Lower lobe of right lung (tissue), 2 donors: Measurements from ENCODE around the gene NFATC1. TPM values are rescaled to one million over a fixed set of nuclear protein-coding genes. Genes with fewer than 3 reads are reported as not detected.

ENCODE experiments used
- ATAC-seq, 2 donors: fragments of 200-7000 bp; cut with Tn5 transposase; one replicate each; pipeline ENCODE4 v1.9.1; 2020 to 2022; ENCODE audit warnings: mild to moderate bottlenecking in 2 of 2, moderate library complexity in 2 of 2
- DNase-seq: peaks from one replicate; pipeline ENCODE4 v3.0.0-alpha.2; 2020
- H3K27ac ChIP-seq: fragments of 200-600 bp; one replicate; pipeline ENCODE4 v1.8.0; 2022
- H3K27me3 ChIP-seq: fragments of 200-600 bp; one replicate; pipeline ENCODE4 v1.8.0; 2022; ENCODE audit warnings: low read depth
- H3K36me3 ChIP-seq: fragments of 200-600 bp; one replicate; pipeline ENCODE4 v1.8.0; 2022; ENCODE audit warnings: mild to moderate bottlenecking
- H3K4me1 ChIP-seq: fragments of 200-600 bp; one replicate; pipeline ENCODE4 v1.8.0; 2022
- H3K4me3 ChIP-seq: fragments of 200-600 bp; one replicate; pipeline ENCODE4 v1.8.0; 2022; ENCODE audit warnings: mild to moderate bottlenecking
- H3K9me3 ChIP-seq: fragments of 200-600 bp; one replicate; pipeline ENCODE4 v1.8.0; 2022
- CTCF ChIP-seq: fragments of 200-600 bp; IDR thresholded peaks from one replicate; pipeline ENCODE4 v1.8.0; 2022; ENCODE audit warnings: antibody characterized with exemption, mild to moderate bottlenecking
- intact Hi-C: fragments of 100-400 bp; cut with DNase I; formaldehyde crosslinking; loops from one replicate; pipeline ENCODE4 v1.11.0; 2022
- total RNA-seq: library from RNA; stranded (reverse); fragmentation: NEBNext Ultra II Directional; extraction: Animal tissue kit (Norgen Biotek cat#: 25700); gene quantifications from one replicate; pipeline ENCODE4 v1.2.1, GENCODE V29; 2021
- donor health status: DM: no; HTN: yes; CAD: no; lungs with severe emphysema.

NFATC1 gene
- total RNA-seq, 1 donor from 2014 or later = 21.4 TPM

- no peak for TF ChIP-seq CTCF
- H3K27ac ChIP-seq = no peak overlapping the region
- H3K9me3 ChIP-seq = no peaks in the 10 kb centered on the region
- no peaks in the 10 kb centered on the region for H3K4me1 ChIP-seq
- DNase-seq = no peak
- no peak overlapping the region for H3K4me3 ChIP-seq
- intact Hi-C loops = no loop called here
- no peaks in the 10 kb centered on the region for H3K36me3 ChIP-seq
- peaks cover 5% of the 10 kb centered on the region for H3K27me3 ChIP-seq
- ATAC-seq = no peak
Measured at GRCh38 chr18:79559436-79559835, 163.7 kb downstream of the NFATC1 start.

GRCh38 chr18:79560042-79560860 is 164.5 kb downstream of the NFATC1 start:
- Histone ChIP-seq H3K4me3 (no peak overlapping the region), H3K9me3 (no peaks in the 10 kb centered on the region), H3K4me1 (no peaks in the 10 kb centered on the region), H3K36me3 (no peaks in the 10 kb centered on the region), H3K27me3 (peaks cover 2% of the 10 kb centered on the region), H3K27ac (no peak overlapping the region)
- no peak for ATAC-seq
- DNase-seq = peak; percentile 34
- no peak for TF ChIP-seq CTCF
- intact Hi-C loops = no loop called here

GRCh38 chr18:79560861-79561210 is 165.1 kb downstream of the NFATC1 start:
- ATAC-seq (no peak), DNase-seq (no peak)
- Histone ChIP-seq H3K27me3 (no peaks in the 10 kb centered on the region), H3K36me3 (no peaks in the 10 kb centered on the region), H3K4me1 (no peaks in the 10 kb centered on the region), H3K9me3 (no peaks in the 10 kb centered on the region), H3K27ac (no peak overlapping the region), H3K4me3 (no peak overlapping the region)
- no peak for TF ChIP-seq CTCF
- intact Hi-C loops = no loop called here

GRCh38 chr18:79563949-79564348 is 168.2 kb downstream of the NFATC1 start:
- intact Hi-C loops = no loop called here
- Histone ChIP-seq H3K9me3 (no peaks in the 10 kb centered on the region), H3K4me3 (no peak overlapping the region), H3K27ac (no peak overlapping the region), H3K4me1 (peaks cover 3% of the 10 kb centered on the region), H3K36me3 (no peaks in the 10 kb centered on the region), H3K27me3 (no peaks in the 10 kb centered on the region)
- no peak for TF ChIP-seq CTCF
- DNase-seq = no peak
- no peak for ATAC-seq

GRCh38 chr18:79564441-79564840 is 168.7 kb downstream of the NFATC1 start:
- DNase-seq = no peak
- ATAC-seq = no peak
- Histone ChIP-seq H3K9me3 (no peaks in the 10 kb centered on the region), H3K27ac (no peak overlapping the region), H3K4me3 (no peak overlapping the region), H3K27me3 (no peaks in the 10 kb centered on the region), H3K4me1 (peaks cover 3% of the 10 kb centered on the region), H3K36me3 (no peaks in the 10 kb centered on the region)
- TF ChIP-seq CTCF = no peak
- intact Hi-C loops = no loop called here
